ENCODE data around the gene ZBTB20.

The ZBTB20 gene

GRCh38 chr3:114284644-114285043 lies 862.4 kb downstream of the ZBTB20 start:
- TF ChIP-seq CTCF (IDR thresholded peaks at IDR 0.05; ENCODE audit: borderline replicate concordance, extremely low read depth, low read length, poor library complexity, severe bottlenecking), result no peak
- no peak for TF ChIP-seq EZH2 (IDR thresholded peaks at IDR 0.05; ENCODE audit: borderline replicate concordance, low read depth, low read length, severe bottlenecking)
- no peaks in the 10 kb centered on the region for H3K79me2 ChIP-seq (ENCODE audit: insufficient read depth, low read length)
- no peak for DNase-seq

More at GRCh38 chr3:114284644-114285043, 862.4 kb downstream of the ZBTB20 start:
- no peak overlapping the region for H3K9ac ChIP-seq (ENCODE audit: low read depth, low read length)
- H4K20me1 ChIP-seq (ENCODE audit: insufficient read depth, low read length), result no peaks in the 10 kb centered on the region
- no peak for ATAC-seq (ENCODE audit: insufficient read depth, low read depth)
- H3K4me2 ChIP-seq (ENCODE audit: insufficient read depth, low read length), result no peak overlapping the region
- no peaks in the 10 kb centered on the region for H3K4me1 ChIP-seq (ENCODE audit: insufficient read depth, low read length)
- no peaks in the 10 kb centered on the region for H3K27me3 ChIP-seq (ENCODE audit: insufficient read depth, low read length, poor library complexity)
- H3K36me3 ChIP-seq (ENCODE audit: insufficient read depth, low read length), result no peaks in the 10 kb centered on the region
- H3K4me3 ChIP-seq (ENCODE audit: low read depth in 1 of 2, low read length in 2 of 2), result no peak overlapping the region
- H3K9me3 ChIP-seq (ENCODE audit: insufficient read depth, low read length, severe bottlenecking), result no peaks in the 10 kb centered on the region
- no peak overlapping the region for H3K27ac ChIP-seq (ENCODE audit: low read length)
- H2AFZ ChIP-seq (ENCODE audit: low read depth, low read length), result no peak overlapping the region

Data from DND-41 (cell line).